Inflammatory macrophage treated with lipopolysaccharide for 4 hours (primary cell): ENCODE results near the gene ASB6.
"Not testable (repeated sequence)": the region's sequence is repeated elsewhere in the genome, so short reads cannot be mapped to it uniquely, and the experiment has no call there.

Experiments used
- DNase-seq: peaks from one replicate; pipeline ENCODE4 v3.0.0-alpha.2; 2020

ASB6 gene

GRCh38 chr9:129640871-129641749 lies 841 bp downstream of the ASB6 start:
- no peak for DNase-seq

GRCh38 chr9:129640086-129640870 lies 1.7 kb downstream of the ASB6 start:
- DNase-seq, result peak; percentile 67

- DNase-seq, result no peak
These were observed 2.2 kb downstream of the ASB6 start for GRCh38 chr9:129639756-129640085.

GRCh38 chr9:129639034-129639630 lies 2.8 kb downstream of the ASB6 start:
- DNase-seq, result no peak

GRCh38 chr9:129637673-129638439 lies 4.1 kb downstream of the ASB6 start:
- DNase-seq, result peak; percentile 43

- DNase-seq, result no peak
These were observed 4.8 kb downstream of the ASB6 start for GRCh38 chr9:129637102-129637501.

GRCh38 chr9:129636343-129636742 lies 5.6 kb downstream of the ASB6 start:
- DNase-seq, result not testable (repeated sequence)

- no peak for DNase-seq
These were observed 6.6 kb downstream of the ASB6 start for GRCh38 chr9:129635099-129636065.

- no peak for DNase-seq
These were observed 8.1 kb downstream of the ASB6 start for GRCh38 chr9:129633848-129634247.

GRCh38 chr9:129633207-129633606 lies 8.7 kb downstream of the ASB6 start:
- no peak for DNase-seq

GRCh38 chr9:129632460-129632859 lies 9.5 kb downstream of the ASB6 start:
- no peak for DNase-seq

- no peak for DNase-seq
These were observed 10.2 kb downstream of the ASB6 start for GRCh38 chr9:129631674-129632129.

GRCh38 chr9:129630967-129631673 lies 10.8 kb downstream of the ASB6 start:
- DNase-seq, result peak; percentile 29

- DNase-seq, result no peak
These were observed 12.6 kb downstream of the ASB6 start for GRCh38 chr9:129629251-129629820.

GRCh38 chr9:129628709-129629108 lies 13.2 kb downstream of the ASB6 start:
- DNase-seq, result no peak

- no peak for DNase-seq
These were observed 14.2 kb downstream of the ASB6 start for GRCh38 chr9:129627556-129628440.

GRCh38 chr9:129626625-129627284 lies 15.2 kb downstream of the ASB6 start:
- DNase-seq, result peak; percentile 29

GRCh38 chr9:129626079-129626624 lies 15.8 kb downstream of the ASB6 start, which contains the start of gene NTMT1:
Gene NTMT1, plus strand, starts transcription at chr9:129626163. Its CDS starts 6,541 bp downstream, at chr9:129632704.
- DNase-seq, result peak; percentile 88
